Activated naive CD8-positive, alpha-beta T cell (primary cell): ENCODE results near the gene PRKACG.

Experiments
- H3K27ac Mint-ChIP-seq: one replicate; pipeline ENCODE4 v1.8.0; 2021; ENCODE audit warnings: mixed read lengths
- H3K27me3 Mint-ChIP-seq: one replicate; pipeline ENCODE4 v1.8.0; 2021; ENCODE audit warnings: mixed read lengths
- H3K36me3 Mint-ChIP-seq: one replicate; pipeline ENCODE4 v1.8.0; 2021; ENCODE audit warnings: mixed read lengths
- H3K4me1 Mint-ChIP-seq: one replicate; pipeline ENCODE4 v1.8.0; 2021; ENCODE audit warnings: low read depth, mixed read lengths
- H3K4me3 Mint-ChIP-seq: one replicate; pipeline ENCODE4 v1.8.0; 2021; ENCODE audit warnings: mild to moderate bottlenecking, mixed read lengths
- H3K9me3 Mint-ChIP-seq: one replicate; pipeline ENCODE4 v1.8.0; 2021; ENCODE audit warnings: low read depth, mixed read lengths

PRKACG gene

DNA sequence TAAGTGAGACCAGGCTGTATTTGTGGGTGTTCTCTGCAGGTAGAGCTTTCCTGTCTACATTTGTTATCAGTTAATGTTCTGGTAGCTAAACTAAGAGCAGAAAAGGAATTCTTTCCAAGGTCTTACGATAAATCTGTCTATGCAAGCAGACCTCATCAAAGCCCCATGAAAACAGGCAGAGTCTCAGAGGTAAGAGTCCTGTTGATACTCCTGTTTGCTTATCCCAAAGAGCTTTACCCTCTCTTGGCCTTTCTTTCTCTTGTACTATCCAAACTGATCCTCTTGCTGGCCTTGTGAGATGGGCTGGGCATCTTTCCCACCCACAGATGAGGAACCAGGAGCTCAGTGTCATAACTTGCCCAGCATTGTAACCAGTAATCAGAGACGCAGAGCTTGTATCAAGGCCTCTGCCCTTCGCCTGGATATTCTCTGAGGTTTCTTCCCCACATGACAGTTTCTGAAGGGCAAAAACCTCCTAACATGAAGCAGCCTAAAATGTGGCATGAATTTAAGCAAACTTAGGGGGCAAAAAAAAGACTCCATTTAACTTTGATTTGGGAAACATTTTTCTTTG is 33.5 kb downstream of the PRKACG start:
- peaks cover 7% of the 10 kb centered on the region for H3K4me1 Mint-ChIP-seq
- peaks cover 2% of the 10 kb centered on the region for H3K36me3 Mint-ChIP-seq
- H3K4me3 Mint-ChIP-seq: no peak overlapping the region
- no peak overlapping the region for H3K27ac Mint-ChIP-seq
- H3K9me3 Mint-ChIP-seq: no peaks in the 10 kb centered on the region
- H3K27me3 Mint-ChIP-seq: no peaks in the 10 kb centered on the region

GRCh38 chr9:68979538-68980314 is 34.2 kb downstream of the PRKACG start:
- no peaks in the 10 kb centered on the region for H3K27me3 Mint-ChIP-seq
- peaks cover 2% of the 10 kb centered on the region for H3K36me3 Mint-ChIP-seq
- H3K27ac Mint-ChIP-seq: no peak overlapping the region
- peaks cover 7% of the 10 kb centered on the region for H3K4me1 Mint-ChIP-seq
- H3K9me3 Mint-ChIP-seq: no peaks in the 10 kb centered on the region
- H3K4me3 Mint-ChIP-seq: no peak overlapping the region

DNA sequence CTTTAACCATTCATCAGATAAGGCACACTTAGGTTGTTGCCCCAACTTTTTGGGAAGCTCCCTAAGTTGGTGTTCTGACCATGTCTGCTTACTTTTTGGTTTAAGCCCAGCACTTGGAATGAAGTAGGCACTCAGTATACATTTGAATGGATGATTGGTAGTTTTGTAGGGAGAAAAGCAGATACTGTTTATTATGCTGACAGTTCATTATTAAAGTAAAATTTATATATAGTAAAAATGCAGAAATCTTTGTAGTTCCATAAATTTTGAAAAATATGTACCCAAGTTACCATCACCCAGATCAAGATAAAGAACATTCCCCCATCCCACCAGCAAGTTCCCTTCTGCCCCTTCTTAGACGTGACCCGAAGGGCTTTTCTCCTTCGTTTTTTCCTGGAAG is 35.4 kb downstream of the PRKACG start:
- Mint-ChIP-seq H3K27ac (no peak overlapping the region), H3K9me3 (no peaks in the 10 kb centered on the region), H3K27me3 (no peaks in the 10 kb centered on the region), H3K36me3 (peaks cover 2% of the 10 kb centered on the region), H3K4me3 (no peak overlapping the region), H3K4me1 (peaks cover 11% of the 10 kb centered on the region)

- H3K4me3 Mint-ChIP-seq: no peak overlapping the region
- no peaks in the 10 kb centered on the region for H3K27me3 Mint-ChIP-seq
- H3K9me3 Mint-ChIP-seq: no peaks in the 10 kb centered on the region
- H3K36me3 Mint-ChIP-seq: peaks cover 2% of the 10 kb centered on the region
- peaks cover 11% of the 10 kb centered on the region for H3K4me1 Mint-ChIP-seq
- no peak overlapping the region for H3K27ac Mint-ChIP-seq
Measured at GRCh38 chr9:68978066-68978465, 35.8 kb downstream of the PRKACG start.

DNA sequence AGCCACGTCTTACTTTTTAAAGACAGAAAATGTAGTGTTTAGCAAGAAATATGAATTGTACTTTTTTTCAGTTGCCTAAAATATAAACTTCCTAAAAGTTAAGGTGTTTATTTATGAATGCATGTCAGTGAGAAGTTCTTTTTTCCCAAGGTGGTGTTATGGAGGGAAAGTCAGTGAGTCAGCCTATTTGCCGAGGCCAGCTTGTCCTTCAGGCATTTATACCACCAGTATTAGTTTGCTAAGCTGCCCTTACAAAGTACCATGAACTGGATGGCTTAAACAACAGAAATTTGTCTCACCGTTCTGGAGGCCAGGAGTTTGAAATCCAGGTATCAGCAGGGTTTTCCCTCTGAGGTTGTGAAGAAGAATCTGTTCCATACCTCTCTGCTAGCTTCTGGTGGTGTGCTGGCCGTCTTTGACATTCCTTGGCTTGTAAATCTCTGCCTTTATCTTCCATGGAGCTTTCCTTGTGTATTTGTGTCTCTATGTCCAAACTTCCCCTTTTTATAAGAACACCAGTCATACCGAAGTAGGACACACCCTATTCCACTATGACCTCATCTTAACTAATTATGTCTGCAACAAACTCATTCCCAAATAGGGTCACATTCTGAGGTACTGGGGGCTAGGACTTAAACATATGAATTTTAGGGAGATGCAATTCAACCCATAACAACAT is 38.4 kb downstream of the PRKACG start:
- no peak overlapping the region for H3K27ac Mint-ChIP-seq
- no peaks in the 10 kb centered on the region for H3K36me3 Mint-ChIP-seq
- no peaks in the 10 kb centered on the region for H3K9me3 Mint-ChIP-seq
- H3K27me3 Mint-ChIP-seq: no peaks in the 10 kb centered on the region
- peaks cover 11% of the 10 kb centered on the region for H3K4me1 Mint-ChIP-seq
- no peak overlapping the region for H3K4me3 Mint-ChIP-seq

DNA sequence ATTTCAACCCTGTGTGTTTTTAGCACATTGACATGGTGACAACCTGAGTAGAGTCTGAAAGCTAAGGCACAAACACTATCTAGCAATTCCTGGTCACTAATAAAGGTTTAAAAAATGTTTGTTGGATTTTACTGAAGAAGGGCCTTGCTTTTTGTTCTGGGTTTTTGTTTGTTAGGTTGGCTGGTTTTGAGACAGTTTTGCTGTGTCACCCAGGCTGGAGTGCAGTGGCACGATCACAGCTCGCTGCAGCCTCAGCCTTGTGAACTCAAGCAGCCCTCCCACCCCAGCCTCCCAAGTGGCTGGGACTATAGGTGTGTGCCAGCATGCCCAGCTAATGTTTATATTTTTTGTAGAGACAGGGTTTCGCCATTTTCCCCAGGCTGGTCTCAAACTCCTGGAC is 39.0 kb downstream of the PRKACG start:
- no peaks in the 10 kb centered on the region for H3K36me3 Mint-ChIP-seq
- peaks cover 11% of the 10 kb centered on the region for H3K4me1 Mint-ChIP-seq
- H3K27ac Mint-ChIP-seq: no peak overlapping the region

GRCh38 chr9:68974431-68974830 is 39.5 kb downstream of the PRKACG start:
- Mint-ChIP-seq H3K9me3 (no peaks in the 10 kb centered on the region), H3K27ac (peak overlapping the region; percentile 3), H3K4me1 (peaks cover 6% of the 10 kb centered on the region), H3K36me3 (no peaks in the 10 kb centered on the region), H3K4me3 (no peak overlapping the region), H3K27me3 (no peaks in the 10 kb centered on the region)

More for the DNA sequence above, 39.0 kb downstream of the PRKACG start:
- H3K9me3 Mint-ChIP-seq: no peaks in the 10 kb centered on the region
- H3K27me3 Mint-ChIP-seq: no peaks in the 10 kb centered on the region
- H3K4me3 Mint-ChIP-seq: no peak overlapping the region

DNA sequence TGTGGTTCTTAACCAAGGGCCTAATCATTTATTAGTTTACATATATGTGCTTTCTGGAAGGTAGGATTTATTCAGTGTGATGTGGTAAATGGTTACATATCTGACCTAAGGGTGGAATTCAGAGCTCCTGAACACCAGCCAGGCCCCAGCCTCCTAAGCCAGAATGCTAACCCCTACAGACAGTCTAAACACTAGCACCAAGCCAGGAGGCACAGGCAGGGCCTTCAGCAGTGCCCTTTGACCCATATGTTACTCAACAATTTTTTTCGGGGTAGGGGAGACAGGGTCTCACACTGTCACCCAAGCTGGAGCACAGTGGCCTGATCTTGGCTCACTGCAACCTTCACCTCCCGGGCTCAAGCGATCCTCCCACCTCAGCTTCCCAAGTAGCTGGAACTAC is 40.3 kb downstream of the PRKACG start:
- H3K9me3 Mint-ChIP-seq: no peaks in the 10 kb centered on the region
- no peak overlapping the region for H3K27ac Mint-ChIP-seq
- H3K4me3 Mint-ChIP-seq: no peak overlapping the region
- H3K4me1 Mint-ChIP-seq: peaks cover 4% of the 10 kb centered on the region
- H3K36me3 Mint-ChIP-seq: no peaks in the 10 kb centered on the region
- no peaks in the 10 kb centered on the region for H3K27me3 Mint-ChIP-seq

- no peak overlapping the region for H3K4me3 Mint-ChIP-seq
- H3K4me1 Mint-ChIP-seq: peaks cover 4% of the 10 kb centered on the region
- no peaks in the 10 kb centered on the region for H3K27me3 Mint-ChIP-seq
- H3K9me3 Mint-ChIP-seq: no peaks in the 10 kb centered on the region
- H3K36me3 Mint-ChIP-seq: no peaks in the 10 kb centered on the region
- H3K27ac Mint-ChIP-seq: no peak overlapping the region
Measured at GRCh38 chr9:68970151-68970550, 43.8 kb downstream of the PRKACG start.

- Mint-ChIP-seq H3K4me3 (no peak overlapping the region), H3K36me3 (no peaks in the 10 kb centered on the region), H3K27ac (no peak overlapping the region), H3K27me3 (no peaks in the 10 kb centered on the region), H3K9me3 (no peaks in the 10 kb centered on the region), H3K4me1 (peaks cover 4% of the 10 kb centered on the region)
Measured at GRCh38 chr9:68969538-68969937, 44.4 kb downstream of the PRKACG start.

- Mint-ChIP-seq H3K4me1 (no peaks in the 10 kb centered on the region), H3K27ac (no peak overlapping the region), H3K36me3 (no peaks in the 10 kb centered on the region), H3K4me3 (no peak overlapping the region), H3K9me3 (no peaks in the 10 kb centered on the region), H3K27me3 (no peaks in the 10 kb centered on the region)
Measured at GRCh38 chr9:68967800-68968199, 46.1 kb downstream of the PRKACG start.

- Mint-ChIP-seq H3K4me1 (no peaks in the 10 kb centered on the region), H3K36me3 (no peaks in the 10 kb centered on the region), H3K27ac (no peak overlapping the region), H3K9me3 (no peaks in the 10 kb centered on the region), H3K4me3 (no peak overlapping the region), H3K27me3 (no peaks in the 10 kb centered on the region)
Measured at GRCh38 chr9:68966496-68966944, 47.4 kb downstream of the PRKACG start.

GRCh38 chr9:68964765-68965164 is 49.1 kb downstream of the PRKACG start:
- Mint-ChIP-seq H3K4me1 (no peaks in the 10 kb centered on the region), H3K27me3 (peaks cover 2% of the 10 kb centered on the region), H3K9me3 (no peaks in the 10 kb centered on the region), H3K27ac (no peak overlapping the region), H3K4me3 (no peak overlapping the region), H3K36me3 (no peaks in the 10 kb centered on the region)

DNA sequence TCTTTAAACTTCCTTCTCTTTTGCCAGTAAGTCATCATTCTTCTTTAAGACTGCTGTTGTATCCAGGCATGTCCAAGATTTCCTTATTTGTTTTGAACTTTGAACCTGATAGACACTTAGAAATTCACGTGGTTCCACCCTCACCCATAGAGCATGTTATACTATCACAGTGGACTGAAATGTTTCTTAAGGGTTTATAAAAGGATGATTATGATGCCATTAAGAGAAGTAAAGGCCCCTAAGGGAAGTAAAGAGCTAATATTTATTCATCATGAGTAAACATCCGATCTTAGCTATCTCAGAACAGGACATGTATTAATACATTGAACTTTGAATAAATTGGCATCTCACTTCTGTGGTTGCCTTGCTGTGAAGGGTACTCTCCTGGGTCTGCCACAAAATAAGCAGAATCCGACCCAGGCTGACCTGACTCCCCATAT is 49.8 kb downstream of the PRKACG start:
- Mint-ChIP-seq H3K27ac (no peak overlapping the region), H3K4me3 (no peak overlapping the region), H3K27me3 (peaks cover 2% of the 10 kb centered on the region), H3K36me3 (no peaks in the 10 kb centered on the region), H3K9me3 (no peaks in the 10 kb centered on the region), H3K4me1 (no peaks in the 10 kb centered on the region)

GRCh38 chr9:68963416-68963815 is 50.5 kb downstream of the PRKACG start:
- no peaks in the 10 kb centered on the region for H3K9me3 Mint-ChIP-seq
- H3K27ac Mint-ChIP-seq: no peak overlapping the region
- H3K4me1 Mint-ChIP-seq: no peaks in the 10 kb centered on the region
- H3K4me3 Mint-ChIP-seq: no peak overlapping the region
- H3K36me3 Mint-ChIP-seq: no peaks in the 10 kb centered on the region
- H3K27me3 Mint-ChIP-seq: peaks cover 2% of the 10 kb centered on the region
